IPS-18c (cell line): Measurements from ENCODE around the gene MYCL.
"Not testable (repeated sequence)": the region's sequence is repeated elsewhere in the genome, so short reads cannot be mapped to it uniquely, and the experiment has no call there.

ENCODE experiments used
- H3K4me3 ChIP-seq: 2 replicates; pipeline ENCODE4 v1.7.0; 2013; ENCODE audit warnings: low read depth, mild to moderate bottlenecking, low read length, moderate library complexity; ENCODE audit not compliant: insufficient read depth
- H3K9me3 ChIP-seq: one replicate; pipeline ENCODE4 v1.6.1; 2013; ENCODE audit warnings: mild to moderate bottlenecking, low read length, moderate library complexity; ENCODE audit not compliant: control insufficient read depth, insufficient read depth

MYCL gene

DNA sequence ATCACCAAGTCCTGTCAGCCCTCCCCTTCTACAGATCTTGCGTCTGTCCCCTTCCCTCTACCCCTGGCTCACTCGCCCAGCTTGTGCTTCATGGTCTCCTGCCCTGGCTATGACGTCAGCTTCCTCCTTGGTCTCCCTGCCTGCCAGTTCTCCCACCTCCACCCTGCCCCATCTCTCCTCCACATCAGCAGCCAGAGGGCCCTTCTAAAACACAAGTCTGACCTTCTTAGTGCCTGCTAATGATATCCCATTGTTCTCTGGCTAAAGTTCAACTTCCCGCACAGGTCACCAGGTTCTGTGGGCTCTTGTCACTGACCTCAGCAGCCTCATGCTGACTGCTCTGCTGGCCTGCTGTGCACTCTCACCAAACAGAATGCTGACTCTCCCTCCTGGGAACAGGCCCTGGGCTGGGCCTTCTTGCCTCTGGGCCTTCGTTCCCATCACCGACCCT is 24.7 kb upstream of the MYCL start:
- H3K4me3 ChIP-seq = no peak overlapping the region

DNA sequence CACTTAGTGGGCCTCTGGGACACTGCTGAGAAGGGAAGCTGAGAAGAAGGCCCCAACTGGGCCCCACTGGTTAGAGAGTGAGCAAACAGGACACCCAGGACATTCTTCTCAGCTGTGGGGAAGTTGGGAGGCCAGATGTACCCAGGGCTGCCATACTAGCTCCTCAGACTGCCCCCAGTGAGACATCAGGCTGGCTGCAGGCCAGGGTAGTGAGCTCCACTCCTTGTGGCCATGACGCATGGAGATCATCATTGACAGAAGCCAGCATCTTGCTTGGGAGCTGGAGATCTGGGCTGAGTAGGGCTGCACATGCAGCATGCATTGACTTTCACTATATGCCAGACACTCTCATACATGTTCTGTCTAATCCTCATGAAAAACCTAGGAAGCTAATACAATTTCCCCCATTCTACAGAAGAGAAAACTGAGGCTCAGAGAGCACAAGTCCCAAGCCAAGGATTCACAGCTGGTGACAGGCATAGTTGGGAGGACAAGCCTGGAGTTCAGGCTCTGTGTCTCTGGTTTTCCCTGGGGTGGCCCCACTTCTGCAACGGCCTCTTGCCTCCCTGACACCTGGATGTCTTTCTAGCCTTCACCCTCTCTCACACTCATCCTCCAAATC is 24.1 kb upstream of the MYCL start:
- Histone ChIP-seq H3K9me3 (no peaks in the 10 kb centered on the region), H3K4me3 (no peak overlapping the region)

More for the DNA sequence above, 24.7 kb upstream of the MYCL start:
- no peaks in the 10 kb centered on the region for H3K9me3 ChIP-seq

DNA sequence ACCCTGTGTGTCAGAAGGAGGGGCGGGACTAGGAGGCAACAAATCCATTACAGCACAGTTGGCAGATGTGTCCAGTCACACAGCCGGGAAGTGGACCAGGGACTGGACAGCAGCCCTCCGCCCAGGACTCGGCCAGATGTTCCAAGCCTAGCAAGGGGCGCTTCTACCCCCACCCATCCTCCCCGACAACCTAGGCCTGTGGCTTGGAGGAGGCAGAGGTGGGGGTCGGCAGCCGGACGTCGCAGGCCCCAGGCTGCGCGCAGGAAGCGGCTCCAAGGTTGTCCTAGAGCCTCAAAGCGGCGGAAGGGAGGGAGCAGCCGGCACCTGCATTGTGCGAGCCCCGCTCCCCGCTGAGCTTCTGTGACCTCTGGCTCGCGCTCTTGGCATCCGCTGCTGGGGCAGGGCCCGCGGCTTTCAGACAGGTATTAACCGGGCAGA is 20.6 kb upstream of the MYCL start:
- no peaks in the 10 kb centered on the region for H3K9me3 ChIP-seq
- peak overlapping the region; percentile 24 for H3K4me3 ChIP-seq

DNA sequence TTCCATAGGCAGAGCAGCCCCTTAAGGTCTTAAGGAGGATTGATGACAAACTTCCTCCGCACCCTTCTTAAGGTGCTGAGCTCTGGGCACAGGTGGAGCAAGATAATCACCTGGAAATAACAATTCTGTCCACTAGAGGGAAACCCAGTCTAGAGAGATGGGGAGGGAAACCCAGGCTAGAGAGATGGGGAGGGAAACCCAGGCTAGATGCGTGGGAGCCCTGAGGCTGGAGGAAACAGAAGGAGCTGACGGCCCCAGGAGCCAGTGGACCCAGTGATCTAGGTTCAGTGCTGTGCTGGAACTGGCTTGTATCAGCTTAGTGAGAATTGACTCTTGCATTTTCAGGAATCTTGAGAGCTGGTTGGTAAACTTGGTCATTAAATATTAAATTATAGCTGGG is 17.8 kb upstream of the MYCL start:
- Histone ChIP-seq H3K9me3 (no peaks in the 10 kb centered on the region), H3K4me3 (no peak overlapping the region)

DNA sequence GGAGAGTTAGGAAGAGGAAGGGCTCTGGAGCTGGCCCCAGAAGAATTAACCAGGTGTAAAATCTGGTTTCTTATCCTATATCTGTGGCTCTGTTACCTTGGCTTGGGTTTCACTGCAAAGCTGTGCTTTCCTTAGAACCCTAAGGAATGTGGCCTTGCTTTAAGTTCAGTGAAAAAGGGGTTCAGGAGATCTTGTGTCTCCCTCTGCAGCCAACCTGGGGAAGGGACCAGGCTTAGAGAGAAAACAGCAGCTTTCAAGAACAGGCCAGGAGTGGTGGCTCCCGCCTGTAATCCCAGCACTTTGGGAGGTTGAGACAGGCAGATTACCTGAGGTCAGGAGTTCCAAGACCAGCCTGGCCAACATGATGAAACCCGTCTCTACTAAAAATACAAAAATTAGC is 16.1 kb upstream of the MYCL start:
- H3K4me3 ChIP-seq = no peak overlapping the region
- no peaks in the 10 kb centered on the region for H3K9me3 ChIP-seq

DNA sequence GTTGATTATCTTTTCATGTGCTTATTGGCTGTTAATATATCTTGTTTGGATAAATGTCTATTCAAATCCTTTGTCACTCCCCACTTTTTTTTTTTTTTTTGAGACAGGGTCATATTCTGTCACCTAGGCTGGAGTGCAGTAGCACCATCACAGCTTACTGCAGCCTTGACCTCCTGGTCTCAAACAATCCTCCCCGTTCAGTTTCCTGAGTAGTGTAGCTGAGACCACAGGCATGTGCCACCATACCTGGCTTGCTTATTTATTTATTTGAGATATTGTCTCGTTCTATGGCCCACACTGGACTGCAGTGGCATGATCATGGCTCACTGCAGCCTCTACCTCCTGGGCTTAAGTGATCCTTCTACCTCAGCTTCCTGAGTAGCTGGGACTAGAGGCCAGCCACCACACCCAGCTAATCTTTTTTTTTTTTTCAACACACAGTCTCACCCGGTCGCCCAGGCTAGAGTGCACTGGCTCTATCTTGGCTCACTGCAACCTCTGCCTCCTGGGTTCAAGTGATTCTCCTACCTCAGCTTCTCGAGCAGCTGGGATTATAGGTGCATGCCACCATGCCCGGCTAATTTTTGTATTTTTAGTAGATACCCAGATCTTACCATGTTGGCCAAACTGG is 13.9 kb upstream of the MYCL start:
- Histone ChIP-seq H3K4me3 (no peak overlapping the region), H3K9me3 (no peaks in the 10 kb centered on the region)

DNA sequence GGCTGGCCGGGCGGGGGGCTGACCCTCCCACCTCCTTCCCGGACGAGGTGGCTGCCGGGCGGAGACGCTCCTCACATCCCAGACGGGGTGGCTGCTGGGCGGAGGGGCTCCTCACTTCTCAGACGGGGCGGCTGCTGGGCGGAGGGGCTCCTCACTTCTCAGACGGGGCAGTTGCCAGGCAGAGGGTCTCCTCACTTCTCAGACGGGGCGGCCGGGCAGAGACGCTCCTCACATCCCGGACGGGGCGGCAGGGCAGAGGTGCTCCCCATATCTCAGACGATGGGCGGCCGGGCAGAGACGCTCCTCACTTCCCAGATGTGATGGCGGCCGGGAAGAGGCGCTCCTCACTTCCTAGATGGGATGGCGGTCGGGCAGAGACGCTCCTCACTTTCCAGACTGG is 11.4 kb upstream of the MYCL start:
- not testable (repeated sequence) for H3K4me3 ChIP-seq, H3K9me3 ChIP-seq

DNA sequence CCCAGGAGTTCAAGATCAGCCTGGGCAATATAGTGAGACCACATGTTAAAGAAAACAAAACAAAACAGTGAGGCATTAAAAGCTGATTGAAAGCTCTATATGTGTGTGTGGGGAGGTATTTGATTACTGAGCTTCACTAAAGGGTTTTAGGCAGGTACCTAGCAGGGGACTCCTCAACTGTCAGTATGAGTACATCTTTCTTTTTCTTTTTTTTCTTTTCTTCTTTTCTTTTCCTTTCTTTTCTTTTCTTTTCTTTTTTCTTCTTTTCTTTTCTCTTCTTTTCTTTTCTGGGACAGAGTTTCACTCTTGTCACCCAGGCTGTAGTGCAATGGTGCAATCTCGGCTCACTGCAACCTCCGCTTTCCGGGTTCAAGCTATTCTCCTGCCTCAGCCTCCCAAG is 8.5 kb upstream of the MYCL start:
- Histone ChIP-seq H3K4me3 (no peak overlapping the region), H3K9me3 (peaks cover 2% of the 10 kb centered on the region)

DNA sequence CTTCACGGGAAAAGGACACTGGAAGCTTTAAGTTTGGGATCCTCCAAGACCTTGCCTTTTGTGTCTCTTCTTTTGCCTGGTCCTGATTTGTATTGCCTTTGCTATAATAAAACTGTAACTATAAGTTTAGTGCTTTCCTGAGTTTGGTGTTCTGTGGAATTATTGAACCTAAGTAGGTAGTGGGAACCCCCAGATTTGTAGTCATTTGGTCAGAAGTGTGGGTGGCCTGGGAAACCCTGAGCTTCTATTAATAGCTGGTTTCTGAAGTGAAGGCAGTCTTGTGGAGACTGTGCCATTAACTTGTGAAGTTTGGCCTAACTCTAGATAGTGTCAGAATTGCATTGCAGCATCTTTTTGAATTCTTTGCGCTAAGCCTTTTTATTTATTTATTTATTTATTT is 6.8 kb upstream of the MYCL start:
- no peak overlapping the region for H3K4me3 ChIP-seq
- H3K9me3 ChIP-seq = peaks cover 2% of the 10 kb centered on the region

DNA sequence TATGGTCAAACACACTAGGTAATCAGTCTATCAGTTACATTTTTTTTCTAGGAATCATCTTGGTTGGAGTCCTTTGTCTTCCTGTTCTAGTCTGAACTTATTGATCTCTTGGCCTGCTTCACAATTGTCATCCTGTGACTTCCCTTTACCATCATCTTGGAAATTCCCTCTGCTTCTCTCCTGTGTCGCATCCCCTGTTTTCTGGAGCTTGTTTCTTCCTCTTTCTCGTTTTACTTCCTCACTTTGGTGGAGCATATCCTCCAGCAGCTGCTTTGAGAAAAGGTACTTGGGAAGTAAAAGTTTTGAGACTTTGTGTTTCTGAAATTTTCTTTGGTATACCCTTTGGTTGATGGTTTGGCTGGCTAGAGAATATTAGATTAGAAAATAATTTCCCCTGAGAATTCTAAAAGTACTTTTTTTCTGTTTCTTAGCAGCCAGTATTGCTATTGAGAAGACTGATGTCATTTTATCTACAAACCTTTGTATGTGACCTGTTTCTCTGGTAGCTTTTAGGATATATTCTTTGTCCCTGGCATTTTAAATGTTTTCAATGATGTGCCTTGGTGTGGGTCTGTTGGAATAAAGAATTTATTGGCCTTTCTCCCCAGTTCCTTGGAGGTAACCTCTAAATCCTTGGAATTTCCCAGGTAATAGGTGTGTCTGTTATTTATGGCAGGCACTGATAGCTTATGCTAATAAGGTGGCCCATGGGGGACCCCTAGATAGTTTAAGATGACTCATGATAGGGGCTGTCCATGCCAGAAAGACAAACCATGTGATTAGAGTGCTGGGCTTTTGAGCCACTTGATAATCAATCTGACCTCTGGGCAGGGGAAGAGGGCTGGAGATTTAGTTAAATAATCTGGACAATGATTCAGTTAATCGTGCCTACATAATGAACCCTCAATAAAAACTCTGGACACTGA is 6.1 kb upstream of the MYCL start:
- no peak overlapping the region for H3K4me3 ChIP-seq
- peaks cover 2% of the 10 kb centered on the region for H3K9me3 ChIP-seq

DNA sequence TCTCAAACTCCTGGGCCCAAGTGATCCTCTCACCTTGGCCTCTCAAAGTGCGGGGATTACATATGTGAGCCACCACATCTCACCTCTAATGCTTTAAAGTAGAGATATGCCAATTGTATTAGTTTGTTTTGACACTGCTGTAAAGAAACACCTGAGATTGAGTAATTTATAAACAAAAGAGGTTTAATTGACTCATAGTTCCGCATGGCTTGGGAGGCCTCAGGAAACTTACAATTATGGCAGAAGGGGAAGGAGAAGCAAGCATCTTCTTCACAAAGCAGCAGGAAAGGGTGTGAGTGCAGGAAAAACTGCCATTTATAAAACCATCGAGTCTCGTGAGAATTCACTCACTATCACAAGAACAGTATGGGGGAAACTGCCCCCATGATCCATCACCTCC is 3.5 kb upstream of the MYCL start:
- Histone ChIP-seq H3K9me3 (peaks cover 2% of the 10 kb centered on the region), H3K4me3 (no peak overlapping the region)

DNA sequence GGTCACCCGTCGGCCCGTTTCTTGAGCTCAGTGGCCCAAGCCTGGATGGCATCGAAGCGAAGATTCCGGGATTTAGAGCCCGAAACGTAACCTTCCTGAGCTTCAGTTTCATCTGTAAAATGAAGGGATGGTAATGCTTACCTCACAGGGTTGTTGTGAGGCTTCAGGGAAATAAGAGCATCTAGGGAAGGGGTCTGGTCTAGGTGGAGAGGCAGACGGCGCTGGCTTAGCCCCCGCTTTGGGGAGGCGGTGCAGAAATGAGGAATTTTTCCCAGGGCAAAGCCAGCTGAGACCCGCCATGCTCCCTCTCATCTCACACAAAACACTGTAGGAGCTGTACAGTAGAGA is 717 bp upstream of the MYCL start:
- Histone ChIP-seq H3K4me3 (peak overlapping the region; percentile 88), H3K9me3 (no peaks in the 10 kb centered on the region)

DNA sequence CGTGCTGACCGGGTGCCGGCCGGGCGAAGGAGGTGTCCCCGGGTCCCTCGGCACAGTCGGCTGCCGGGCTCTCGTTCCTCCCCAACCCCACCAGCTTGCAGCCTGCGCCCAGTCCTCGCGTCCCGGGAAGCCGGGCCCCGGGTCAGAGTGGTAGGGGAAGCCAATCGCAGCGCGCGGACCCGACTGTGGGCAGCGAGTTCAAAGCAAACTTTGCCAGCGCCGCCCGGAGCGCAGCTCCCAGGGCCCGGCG is 328 bp downstream of the MYCL start:
- H3K4me3 ChIP-seq = peak overlapping the region; percentile 88
- H3K9me3 ChIP-seq = no peaks in the 10 kb centered on the region

DNA sequence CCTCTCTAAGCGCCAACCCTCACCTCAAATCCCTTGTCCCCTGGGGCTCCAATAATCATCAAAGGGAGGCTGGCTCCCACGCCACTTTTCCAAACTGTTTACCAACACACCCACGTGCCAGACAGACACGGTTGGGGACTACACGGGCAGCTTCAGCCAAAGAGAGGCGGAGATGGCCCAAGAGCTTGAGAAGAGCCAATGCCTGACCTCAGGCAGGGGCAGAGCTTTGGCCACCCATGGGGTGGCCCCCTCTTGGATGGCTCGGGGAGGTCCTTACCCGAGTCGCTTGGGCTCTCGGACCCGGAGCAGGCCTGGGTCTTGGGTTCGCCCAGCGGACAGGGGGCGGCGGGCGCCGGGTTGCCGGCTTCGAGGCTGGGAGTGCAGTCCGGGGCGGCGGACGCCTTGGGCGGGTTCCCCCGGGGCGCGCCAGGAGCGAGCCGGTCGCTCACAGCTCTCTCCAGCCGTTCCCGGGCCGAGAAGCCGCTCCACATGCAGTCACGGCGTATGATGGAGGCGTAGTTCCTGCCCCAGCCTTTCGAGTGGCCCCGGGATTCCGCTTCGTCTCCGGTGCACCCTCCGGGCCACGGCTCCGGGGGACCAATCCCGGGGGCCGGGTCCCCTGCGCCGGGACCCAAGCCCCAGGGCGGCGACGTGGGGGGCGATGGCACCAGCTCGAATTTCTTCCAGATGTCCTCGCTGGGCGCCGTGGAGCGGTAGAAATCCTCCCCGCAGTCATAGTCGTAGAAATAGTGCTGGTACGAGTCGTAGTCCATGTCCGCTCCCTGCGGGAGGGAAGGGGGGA is 854 bp downstream of the MYCL start:
- no peaks in the 10 kb centered on the region for H3K9me3 ChIP-seq
- H3K4me3 ChIP-seq = peak overlapping the region; percentile 88

DNA sequence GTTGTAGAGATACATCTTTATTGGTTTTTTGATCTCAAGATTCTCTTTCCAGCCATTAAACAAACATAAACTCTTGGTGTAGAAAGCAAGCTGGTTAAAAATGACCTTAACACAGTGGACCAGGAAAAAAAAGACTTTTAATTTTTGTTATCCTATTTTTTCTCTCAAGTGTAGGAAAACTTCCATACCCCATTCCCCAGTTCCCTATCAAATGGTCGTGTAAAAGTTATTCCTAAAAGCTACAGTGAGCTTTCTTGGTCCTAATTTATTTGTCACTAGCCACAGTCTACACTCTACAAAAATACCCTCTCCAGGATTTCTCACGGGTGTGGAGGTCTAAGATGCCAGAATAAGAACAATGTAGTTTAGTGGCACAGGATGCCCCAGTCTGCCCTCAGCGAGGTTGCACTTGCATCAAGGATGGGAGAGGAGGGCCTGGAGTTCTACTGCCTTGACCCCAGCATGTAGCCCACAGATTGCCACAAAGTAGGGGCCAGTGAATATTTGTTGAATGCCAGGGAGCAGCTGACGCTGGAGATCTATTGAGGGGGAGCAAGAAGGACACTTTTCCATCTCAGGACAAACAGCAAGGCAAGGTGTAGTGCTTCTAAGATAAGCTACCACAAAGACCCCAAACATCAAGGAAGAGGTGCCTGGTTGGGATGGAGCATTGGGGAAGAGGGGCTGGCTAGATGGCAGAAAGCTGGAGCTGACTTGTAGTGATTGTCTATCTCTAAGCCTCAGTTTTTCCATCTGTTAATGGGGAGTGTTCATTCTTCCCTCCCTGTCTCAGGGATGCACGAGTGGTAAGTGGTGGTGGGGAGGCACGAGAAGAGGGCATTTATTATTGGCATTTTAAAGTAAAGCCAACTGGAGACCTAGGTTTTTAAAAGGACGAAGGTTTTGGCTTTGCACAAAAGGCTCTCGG is 1.8 kb downstream of the MYCL start:
- peak overlapping the region; percentile 88; the same call in 1 of the 2 replicates for H3K4me3 ChIP-seq

DNA sequence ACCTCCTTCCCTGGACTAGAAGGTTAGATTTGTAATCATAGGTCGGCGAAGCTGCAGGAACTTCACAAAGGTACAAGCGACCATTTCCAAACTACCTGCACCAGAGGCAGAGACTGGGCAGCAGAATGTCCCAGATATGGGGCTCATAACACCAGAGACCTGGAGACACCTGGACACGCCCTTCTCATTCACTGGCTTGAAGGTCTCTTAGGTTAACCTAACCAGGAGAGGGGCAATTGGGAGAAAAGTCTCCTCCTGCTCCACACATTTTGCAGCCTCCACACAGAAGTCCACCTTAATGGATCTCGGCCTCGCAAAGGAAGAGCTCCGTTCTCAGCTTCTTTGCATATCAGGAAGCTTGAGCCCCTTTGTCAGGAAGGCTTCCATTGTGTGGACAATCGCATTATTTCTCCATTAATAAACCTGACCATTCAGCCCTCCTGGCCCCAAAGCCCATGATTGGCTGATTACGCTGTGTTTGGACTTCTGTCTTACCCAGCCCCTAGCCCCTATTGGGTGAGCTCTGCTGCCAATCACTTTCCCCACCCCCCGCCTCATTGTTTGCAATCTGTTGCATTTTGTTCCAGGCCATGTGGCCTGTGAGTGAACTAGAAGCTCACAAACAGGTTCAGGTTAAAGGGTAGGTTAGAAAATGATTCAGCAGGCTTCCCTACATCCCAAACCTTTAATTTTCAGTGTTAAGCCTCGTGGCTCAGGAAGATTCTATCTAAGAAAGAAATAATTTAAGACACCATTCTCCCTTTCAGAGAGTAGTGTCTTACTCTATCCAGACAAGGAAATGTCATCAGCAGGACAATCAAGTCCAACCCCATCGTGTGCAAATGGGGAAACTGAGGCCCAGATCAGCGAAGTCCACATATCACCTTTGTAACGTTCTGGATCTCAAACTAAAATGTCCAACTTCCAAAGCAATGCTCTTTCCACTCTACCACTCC is 2.8 kb downstream of the MYCL start:
- Histone ChIP-seq H3K9me3 (no peaks in the 10 kb centered on the region), H3K4me3 (peak overlapping the region; percentile 15; the same call in 1 of the 2 replicates)

More for the DNA sequence above, 1.8 kb downstream of the MYCL start:
- H3K9me3 ChIP-seq = no peaks in the 10 kb centered on the region
